ENCODE measurements around the gene ALDOA. TPM values are rescaled to one million over a fixed set of nuclear protein-coding genes. Genes with fewer than 3 reads are reported as not detected.
A peak's percentile ranks its signal among the peaks of the same experiment; 100 is the strongest.

The ALDOA gene
- total RNA-seq, 2 donors from 2014 or later = 2,869 to 3,626 TPM

DNA sequence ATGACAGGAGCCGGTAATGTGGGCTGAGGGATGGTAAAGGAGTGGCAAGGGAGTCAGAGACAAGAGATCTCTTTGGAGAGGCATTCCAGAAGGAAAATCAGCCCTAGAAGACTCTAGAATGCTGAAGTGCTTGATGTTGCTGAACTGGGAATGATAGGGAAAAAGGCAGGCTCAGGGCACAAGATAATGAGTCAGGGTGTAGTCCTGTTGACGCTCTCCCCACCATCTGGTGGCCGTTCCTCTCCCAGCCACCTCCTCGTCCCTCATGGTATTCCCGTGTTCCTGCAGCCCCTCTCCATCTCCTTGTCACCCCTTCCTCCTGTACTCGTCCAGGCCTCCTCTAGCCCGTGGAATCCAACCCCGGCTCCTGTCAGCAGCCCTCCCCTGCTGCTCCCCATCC lies 11.1 kb upstream of the ALDOA start:
- Histone ChIP-seq H3K9me3 (no peaks in the 10 kb centered on the region), H3K27me3 (no peaks in the 10 kb centered on the region), H3K36me3 (no peaks in the 10 kb centered on the region), H3K27ac (no peak overlapping the region), H3K4me1 (peaks cover 0 to 19% of the 10 kb centered on the region in 2 donors), H3K4me3 (no peak overlapping the region)
- DNase-seq (ENCODE audit: low spot score) = no peak
- TF ChIP-seq, protein P1, sequence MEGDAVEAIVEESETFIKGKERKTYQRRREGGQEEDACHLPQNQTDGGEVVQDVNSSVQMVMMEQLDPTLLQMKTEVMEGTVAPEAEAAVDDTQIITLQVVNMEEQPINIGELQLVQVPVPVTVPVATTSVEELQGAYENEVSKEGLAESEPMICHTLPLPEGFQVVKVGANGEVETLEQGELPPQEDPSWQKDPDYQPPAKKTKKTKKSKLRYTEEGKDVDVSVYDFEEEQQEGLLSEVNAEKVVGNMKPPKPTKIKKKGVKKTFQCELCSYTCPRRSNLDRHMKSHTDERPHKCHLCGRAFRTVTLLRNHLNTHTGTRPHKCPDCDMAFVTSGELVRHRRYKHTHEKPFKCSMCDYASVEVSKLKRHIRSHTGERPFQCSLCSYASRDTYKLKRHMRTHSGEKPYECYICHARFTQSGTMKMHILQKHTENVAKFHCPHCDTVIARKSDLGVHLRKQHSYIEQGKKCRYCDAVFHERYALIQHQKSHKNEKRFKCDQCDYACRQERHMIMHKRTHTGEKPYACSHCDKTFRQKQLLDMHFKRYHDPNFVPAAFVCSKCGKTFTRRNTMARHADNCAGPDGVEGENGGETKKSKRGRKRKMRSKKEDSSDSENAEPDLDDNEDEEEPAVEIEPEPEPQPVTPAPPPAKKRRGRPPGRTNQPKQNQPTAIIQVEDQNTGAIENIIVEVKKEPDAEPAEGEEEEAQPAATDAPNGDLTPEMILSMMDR (IDR thresholded peaks at IDR 0.05) = no peak

DNA sequence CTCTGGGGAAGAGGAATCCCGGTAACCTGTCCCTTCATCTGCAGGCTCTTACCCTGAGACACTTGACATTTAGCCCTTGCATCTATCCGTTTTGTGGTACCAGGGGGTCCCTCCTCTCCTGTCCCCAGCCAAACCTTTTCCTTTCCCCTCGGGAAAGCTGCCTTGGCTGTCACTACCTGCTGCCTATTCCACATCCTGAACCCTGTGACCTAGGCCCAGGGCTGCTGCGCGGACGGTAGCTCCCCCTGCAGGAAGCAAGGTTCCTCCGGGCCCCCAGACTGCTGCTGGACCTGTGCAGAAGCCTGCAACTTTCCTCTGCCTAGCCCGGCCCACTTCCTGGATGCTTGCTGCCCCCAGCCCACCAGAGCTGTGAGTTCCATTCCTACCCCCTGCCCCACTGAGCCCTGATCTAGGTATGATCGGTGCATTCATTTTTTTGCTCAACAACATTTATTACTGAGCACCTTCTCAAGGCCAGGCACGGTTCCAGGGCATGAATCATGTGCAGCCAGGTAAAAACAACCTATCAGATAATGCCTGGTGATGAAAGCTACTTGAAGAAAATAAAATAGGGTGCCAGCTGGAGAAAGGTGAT lies 10.5 kb upstream of the ALDOA start:
- TF ChIP-seq, protein P1 (IDR thresholded peaks at IDR 0.05) = peak in 1 of 2 donors; percentile 22
- Histone ChIP-seq H3K9me3 (no peaks in the 10 kb centered on the region), H3K27ac (no peak overlapping the region), H3K4me1 (peaks cover 0 to 19% of the 10 kb centered on the region in 2 donors), H3K4me3 (no peak overlapping the region), H3K27me3 (no peaks in the 10 kb centered on the region), H3K36me3 (no peaks in the 10 kb centered on the region)
- no peak for DNase-seq (ENCODE audit: low spot score)

DNA sequence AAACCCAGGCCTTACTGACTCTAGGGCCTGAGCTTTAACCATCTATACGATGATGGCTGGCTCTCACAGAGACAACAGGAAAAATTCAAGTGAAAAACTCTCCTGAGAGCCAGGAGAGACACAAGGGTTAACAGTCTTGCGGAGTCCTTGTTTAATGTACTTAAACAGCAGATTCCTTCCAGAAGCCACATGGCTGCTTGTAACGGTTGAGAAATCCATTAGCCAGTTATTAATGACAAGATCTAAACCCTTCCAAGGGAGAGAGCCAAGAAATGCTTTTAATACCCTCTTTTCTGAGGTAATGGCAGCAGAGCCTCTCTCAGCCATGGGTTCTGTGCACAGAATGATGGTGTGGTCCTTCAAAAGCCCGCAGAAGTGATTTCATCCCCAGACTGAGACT lies 5.2 kb upstream of the ALDOA start:
- no peak for DNase-seq (ENCODE audit: low spot score)
- Histone ChIP-seq H3K4me1 (peaks cover 0 to 22% of the 10 kb centered on the region in 2 donors), H3K27me3 (no peaks in the 10 kb centered on the region), H3K9me3 (no peaks in the 10 kb centered on the region), H3K36me3 (no peaks in the 10 kb centered on the region), H3K4me3 (no peak overlapping the region), H3K27ac (peak overlapping the region in 1 of 2 donors; percentile 38)
- TF ChIP-seq, protein P1 (IDR thresholded peaks at IDR 0.05) = no peak

- Histone ChIP-seq H3K9me3 (no peaks in the 10 kb centered on the region), H3K36me3 (no peaks in the 10 kb centered on the region), H3K4me3 (no peak overlapping the region), H3K27me3 (no peaks in the 10 kb centered on the region), H3K4me1 (peaks cover 0 to 22% of the 10 kb centered on the region in 2 donors), H3K27ac (peak overlapping the region in 1 of 2 donors; percentile 38)
- TF ChIP-seq, protein P1 (IDR thresholded peaks at IDR 0.05) = no peak
- no peak for DNase-seq (ENCODE audit: low spot score)
Observed at GRCh38 chr16:30060836-30061554, 4.6 kb upstream of the ALDOA start.

DNA sequence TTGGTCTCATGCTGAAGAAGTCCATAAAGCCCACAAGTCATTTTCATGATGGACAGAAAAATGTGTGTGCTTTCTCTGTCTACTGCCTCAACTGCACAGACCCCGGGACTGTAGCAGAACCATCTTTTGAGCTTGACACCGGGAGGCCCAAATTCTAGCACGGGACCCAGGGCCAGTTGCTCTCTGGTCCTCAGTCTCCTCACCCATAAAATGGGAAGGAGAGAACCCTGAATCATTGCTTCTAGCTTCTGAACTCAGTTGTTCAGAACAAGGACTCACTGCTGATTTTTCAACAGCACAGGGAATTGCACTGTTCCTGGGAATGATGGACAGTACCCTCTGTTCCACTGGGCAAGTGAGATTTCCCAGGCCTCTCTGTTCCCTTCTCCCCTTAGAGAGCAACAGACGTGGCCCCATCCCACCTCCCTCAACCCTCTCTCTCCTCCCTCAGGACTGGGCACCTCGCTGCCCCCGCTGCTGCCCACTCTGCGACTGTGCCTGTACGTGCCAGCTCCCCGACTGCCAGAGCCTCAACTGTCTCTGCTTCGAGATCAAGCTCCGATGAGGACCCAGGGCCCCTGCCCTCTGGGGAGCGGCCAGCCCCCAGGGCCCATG lies 2.2 kb upstream of the ALDOA start:
- Histone ChIP-seq H3K27me3 (no peaks in the 10 kb centered on the region), H3K4me1 (peaks cover 0 to 42% of the 10 kb centered on the region in 2 donors), H3K4me3 (peak overlapping the region; percentile 81 to 91), H3K36me3 (peaks cover 23% of the 10 kb centered on the region), H3K27ac (peak overlapping the region; percentile 96 to 100), H3K9me3 (no peaks in the 10 kb centered on the region)
- no peak for DNase-seq (ENCODE audit: low spot score)
- TF ChIP-seq, protein P1 (IDR thresholded peaks at IDR 0.05) = no peak

All from right atrium auricular region (tissue), 2 donors.